Subcutaneous adipose tissue (tissue), 4 donors: ENCODE results near the gene CALU. TPM values are rescaled to one million over a fixed set of nuclear protein-coding genes. Genes with fewer than 3 reads are reported as not detected.

Experiments used
- CTCF ChIP-seq: fragments of 450-650 bp; IDR thresholded peaks from one replicate; pipeline ENCODE4 v1.5.1; 2016; ENCODE audit warnings: low read depth, mild to moderate bottlenecking, control low read depth, antibody characterized with exemption, moderate library complexity
- total RNA-seq, 4 donors: library from RNA; depleted of rRNA; stranded (reverse); fragments of >200 nt; gene quantifications; one replicate each; pipeline ENCODE4 v1.1.0, GENCODE V29; 2016

Gene CALU
- total RNA-seq, 4 donors from 2014 or later: 73.7 to 200 (median 143) TPM

GRCh38 chr7:128777156-128778123 lies 38.3 kb downstream of the CALU start:
- TF ChIP-seq CTCF: no peak

GRCh38 chr7:128778946-128779345 lies 39.8 kb downstream of the CALU start:
- no peak for TF ChIP-seq CTCF

- TF ChIP-seq CTCF: no peak
Measured at GRCh38 chr7:128781126-128781525, 42.0 kb downstream of the CALU start.

- no peak for TF ChIP-seq CTCF
Measured at GRCh38 chr7:128781851-128782250, 42.7 kb downstream of the CALU start.

- TF ChIP-seq CTCF: no peak
Measured at GRCh38 chr7:128783143-128783861, 44.1 kb downstream of the CALU start.

- no peak for TF ChIP-seq CTCF
Measured at GRCh38 chr7:128785738-128786137, 46.6 kb downstream of the CALU start.
